ENCODE results near the gene CABCOCO1.
A peak's percentile ranks its signal among the peaks of the same experiment; 100 is the strongest.
"Not testable (repeated sequence)": the region's sequence is repeated elsewhere in the genome, so short reads cannot be mapped to it uniquely, and the experiment has no call there.

The CABCOCO1 gene

DNA sequence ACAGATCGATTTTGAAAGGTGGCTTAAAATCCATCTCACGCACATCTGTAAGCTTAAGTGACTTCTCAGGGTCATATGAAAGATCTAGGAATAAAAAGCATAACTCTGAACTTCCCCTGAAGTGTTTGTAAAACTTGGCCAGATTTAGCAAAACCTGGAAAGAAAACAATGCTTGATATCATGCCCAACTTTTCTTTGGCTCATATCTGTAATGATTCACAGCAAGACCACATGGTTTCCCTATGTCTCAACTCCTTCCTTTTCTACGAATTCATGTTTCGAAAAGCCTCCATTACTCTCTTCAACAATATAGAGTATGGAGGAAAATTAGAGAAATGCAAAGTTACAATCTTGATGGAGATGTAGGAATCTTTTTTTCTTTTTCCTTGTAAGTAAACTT is 20.1 kb upstream of the CABCOCO1 start:
- DNase-seq (ENCODE audit: low spot score), result no peak

DNA sequence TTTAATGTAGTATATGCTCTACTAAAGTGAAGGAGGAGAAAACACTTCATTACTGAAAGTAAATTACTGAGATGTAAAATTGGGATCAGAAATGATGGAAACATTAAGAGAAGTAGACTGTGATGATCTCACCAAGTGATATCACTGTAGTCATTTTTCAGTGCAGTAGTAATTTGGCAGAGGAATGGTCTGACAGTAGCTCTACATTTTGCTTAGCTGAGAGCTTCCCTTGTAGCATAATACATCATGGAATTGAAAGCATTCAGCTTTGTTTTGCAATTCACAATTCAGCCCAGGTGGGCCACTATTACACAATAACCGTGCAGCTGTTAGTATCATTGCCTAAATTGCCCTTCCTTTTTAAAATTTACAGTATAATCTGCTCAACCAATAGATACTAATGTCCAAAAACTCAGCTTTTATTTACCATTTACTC is 19.4 kb upstream of the CABCOCO1 start:
- no peak for DNase-seq (ENCODE audit: low spot score)

- no peak for DNase-seq (ENCODE audit: low spot score)
Measured at GRCh38 chr10:61653699-61654098, 9.0 kb upstream of the CABCOCO1 start.

GRCh38 chr10:61655335-61655851 is 7.3 kb upstream of the CABCOCO1 start:
- DNase-seq (ENCODE audit: low spot score), result no peak

GRCh38 chr10:61663466-61663865 is 737 bp downstream of the CABCOCO1 start:
- no peak for DNase-seq (ENCODE audit: low spot score)

- no peak for DNase-seq (ENCODE audit: low spot score)
Measured at GRCh38 chr10:61664985-61665384, 2.3 kb downstream of the CABCOCO1 start.

DNA sequence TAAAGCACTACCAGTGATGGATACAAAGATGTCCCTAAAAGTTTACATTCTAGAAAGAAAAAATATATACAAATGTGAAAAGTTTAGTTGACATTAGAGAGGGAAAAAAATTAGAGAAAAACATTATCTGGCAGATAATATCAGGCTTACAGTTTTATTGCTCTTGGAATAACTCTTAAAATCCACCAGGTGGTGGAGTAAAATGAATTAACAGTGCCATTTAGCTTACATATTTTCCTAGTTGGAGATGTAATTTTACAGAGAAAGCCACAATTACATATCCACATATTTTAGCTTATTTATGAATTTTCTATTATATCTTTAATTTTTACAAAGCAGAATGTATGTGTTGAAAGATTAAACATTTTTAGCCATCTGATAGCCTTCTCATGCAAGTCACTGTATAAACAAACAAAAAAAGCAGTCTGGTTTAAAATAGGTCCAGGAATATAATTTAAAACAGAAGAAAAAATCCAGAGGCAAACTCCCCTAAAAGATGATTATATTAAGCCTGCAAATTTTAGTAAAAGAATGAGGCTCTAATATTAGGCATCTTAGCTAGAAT is 6.5 kb downstream of the CABCOCO1 start:
- DNase-seq (ENCODE audit: low spot score), result no peak

- DNase-seq (ENCODE audit: low spot score), result no peak
Measured at GRCh38 chr10:61669849-61670248, 7.1 kb downstream of the CABCOCO1 start.

GRCh38 chr10:61673360-61673759 is 10.6 kb downstream of the CABCOCO1 start:
- no peak for DNase-seq (ENCODE audit: low spot score)

DNA sequence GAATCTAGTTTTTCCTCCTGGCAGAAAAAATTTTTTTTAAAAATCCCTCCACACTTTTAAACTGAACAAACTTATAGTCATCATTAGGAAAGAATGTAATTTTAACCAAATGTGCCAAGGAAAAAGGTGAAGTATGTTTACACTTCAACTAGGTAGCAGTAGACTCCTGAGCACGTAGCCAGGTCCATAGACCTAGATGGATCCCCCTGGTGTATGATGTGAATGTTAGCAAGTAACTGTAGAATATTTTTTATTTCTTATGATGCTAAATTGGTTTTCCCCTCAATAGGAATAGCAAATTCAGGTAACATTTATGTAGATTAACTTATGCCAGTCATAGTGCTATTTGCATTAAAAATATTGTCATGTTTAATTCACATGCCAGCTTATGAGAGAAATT is 19.6 kb downstream of the CABCOCO1 start:
- DNase-seq (ENCODE audit: low spot score), result no peak

DNA sequence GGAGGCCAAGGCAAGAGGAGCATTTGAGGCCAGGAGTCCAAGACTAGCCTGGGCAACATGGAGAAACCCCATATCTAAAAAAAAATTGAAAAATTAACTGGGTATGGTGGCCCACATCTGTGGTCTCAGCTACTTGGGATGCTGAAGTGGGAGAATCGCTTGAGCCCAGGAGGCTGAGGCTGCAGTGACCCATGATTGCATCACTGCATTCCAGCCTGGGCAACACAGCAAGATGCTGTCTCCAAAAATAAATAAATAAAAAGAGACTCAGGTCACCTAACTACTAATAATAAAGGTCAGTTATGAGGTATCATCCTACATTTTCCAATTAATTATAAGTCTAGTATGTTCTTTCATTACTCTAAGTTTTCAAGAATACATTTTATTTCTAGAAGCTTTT is 20.6 kb downstream of the CABCOCO1 start:
- no peak for DNase-seq (ENCODE audit: low spot score)

GRCh38 chr10:61684894-61685507 is 22.3 kb downstream of the CABCOCO1 start:
- no peak for DNase-seq (ENCODE audit: low spot score)

DNA sequence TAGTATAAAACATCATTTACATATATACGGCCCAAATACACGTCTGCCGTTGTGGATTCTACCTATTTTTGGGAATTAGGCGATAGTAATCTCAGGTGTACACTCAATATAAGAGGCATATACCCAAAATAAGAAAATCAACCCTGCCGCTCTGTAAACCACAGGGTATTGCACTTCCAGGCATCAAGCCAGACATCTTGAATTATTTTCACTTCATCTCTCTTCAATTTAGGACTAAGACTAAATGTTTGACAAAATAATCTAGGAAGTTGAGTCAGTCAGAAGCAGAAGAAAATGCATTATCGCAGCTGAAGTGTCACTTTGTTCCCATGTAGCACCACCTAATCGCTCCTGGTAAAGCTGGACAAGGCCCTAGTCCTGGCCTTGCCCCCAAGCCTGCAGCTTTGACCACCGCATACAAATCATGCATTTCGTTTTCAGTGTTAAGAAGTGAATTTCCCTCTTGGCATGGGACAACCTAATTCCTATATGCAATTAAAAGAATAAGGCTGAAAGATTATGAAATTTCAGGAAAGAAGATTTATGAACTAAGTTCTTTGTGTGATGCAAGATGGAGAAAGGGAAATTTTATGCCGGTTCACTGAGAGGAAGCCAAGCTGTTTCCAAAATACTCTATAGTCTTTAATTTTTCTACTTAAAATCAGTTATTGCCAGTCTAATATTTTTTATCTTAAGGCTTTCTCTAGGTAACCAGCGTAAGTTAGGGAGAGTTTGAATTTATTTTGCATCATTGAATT is 26.0 kb downstream of the CABCOCO1 start:
- DNase-seq (ENCODE audit: low spot score), result no peak

GRCh38 chr10:61691667-61692066 is 28.9 kb downstream of the CABCOCO1 start:
- DNase-seq (ENCODE audit: low spot score), result not testable (repeated sequence)

- DNase-seq (ENCODE audit: low spot score), result no peak
Measured at GRCh38 chr10:61692447-61693010, 29.8 kb downstream of the CABCOCO1 start.

DNA sequence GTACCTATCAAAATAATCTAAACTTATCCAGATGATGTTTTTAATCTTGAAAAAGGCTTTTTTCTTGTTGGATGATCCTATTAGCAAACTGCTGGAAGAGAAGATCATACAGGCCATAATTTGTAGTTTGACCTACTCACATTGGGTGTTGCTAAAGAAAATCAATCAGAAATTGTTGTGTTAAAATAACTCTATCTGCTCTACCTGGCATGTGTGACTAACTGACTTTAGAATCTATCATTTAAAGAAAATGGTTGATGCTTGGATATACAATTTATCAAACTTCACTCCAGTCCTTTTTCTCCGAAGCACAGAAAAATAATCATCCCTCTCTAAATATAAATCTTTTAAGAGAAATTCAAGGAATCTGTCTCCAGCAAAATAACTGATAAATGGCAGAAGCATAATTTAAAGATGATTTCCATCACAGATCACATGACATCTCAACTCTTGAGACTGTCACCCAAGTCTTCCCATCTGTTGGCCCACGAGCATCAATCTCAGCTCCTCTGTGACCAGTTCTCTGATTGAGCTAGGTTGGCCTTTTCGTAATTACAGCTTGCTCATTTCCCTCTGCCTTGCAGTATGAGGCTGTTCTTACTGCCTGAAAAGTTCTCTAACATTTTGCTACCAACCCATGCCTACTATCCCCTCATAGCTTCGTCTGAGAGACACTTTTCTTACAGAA is 36.4 kb downstream of the CABCOCO1 start:
- DNase-seq (ENCODE audit: low spot score), result no peak

GRCh38 chr10:61701055-61701705 is 38.5 kb downstream of the CABCOCO1 start:
- no peak for DNase-seq (ENCODE audit: low spot score)

GRCh38 chr10:61701706-61702105 is 39.0 kb downstream of the CABCOCO1 start:
- DNase-seq (ENCODE audit: low spot score), result no peak

GRCh38 chr10:61702584-61702983 is 39.9 kb downstream of the CABCOCO1 start:
- no peak for DNase-seq (ENCODE audit: low spot score)

DNA sequence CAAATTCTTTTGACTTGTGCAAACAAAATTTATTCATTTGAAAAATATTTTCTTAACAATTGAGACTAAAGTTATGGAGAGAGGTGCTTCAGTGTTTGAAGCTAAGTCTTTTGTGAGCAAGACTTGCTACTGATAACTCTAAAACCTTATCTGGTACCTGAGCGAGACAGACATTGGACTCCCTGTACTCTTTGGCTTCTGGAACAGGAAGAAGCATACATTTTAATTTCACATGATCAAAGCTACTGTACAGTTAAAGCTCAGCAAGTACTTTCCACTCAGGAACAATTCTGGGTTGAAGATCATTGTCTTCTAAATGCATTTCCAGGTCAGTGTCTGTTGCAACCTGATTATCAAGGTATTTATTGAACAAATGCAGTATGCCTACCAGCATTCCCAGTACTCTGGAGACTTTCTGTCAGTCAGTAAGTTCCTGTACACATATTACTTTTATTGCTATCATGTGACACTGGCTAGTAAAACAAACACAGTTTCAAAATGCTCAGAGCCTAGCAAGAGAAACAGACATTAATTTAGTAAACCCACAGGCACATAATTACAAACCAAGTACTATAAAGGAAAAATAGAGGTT is 42.4 kb downstream of the CABCOCO1 start:
- DNase-seq (ENCODE audit: low spot score), result peak; percentile 8

GRCh38 chr10:61708846-61709245 is 46.1 kb downstream of the CABCOCO1 start:
- no peak for DNase-seq (ENCODE audit: low spot score)
